ENCODE data around the gene APBA1.

- TF ChIP-seq SP1 (CRISPR knock-in tag; IDR thresholded peaks at IDR 0.05) (no peak), ZNF282 (CRISPR knock-in tag; IDR thresholded peaks at IDR 0.05) (no peak), CC2D1A (IDR thresholded peaks at IDR 0.05) (no peak), ZNF24 (IDR thresholded peaks at IDR 0.05) (no peak), MYNN (IDR thresholded peaks at IDR 0.05) (no peak), MYNN (CRISPR knock-in tag; IDR thresholded peaks at IDR 0.05) (no peak), POLR2AphosphoS5 (IDR thresholded peaks at IDR 0.05; ENCODE audit: control insufficient read depth, insufficient read depth, low read depth, low read length) (no peak), IRF9 (tag; IDR thresholded peaks at IDR 0.05) (no peak)
These were observed 87.4 kb downstream of the APBA1 start for GRCh38 chr9:69584759-69585158.
